HCT116 (cell line): ENCODE measurements around the gene ARFGAP1. TPM values are rescaled to one million over a fixed set of nuclear protein-coding genes. Genes with fewer than 3 reads are reported as not detected.

Experiments used
- CEBPB ChIP-seq: IDR thresholded peaks from 2 replicates; pipeline ENCODE4 v1.6.1; 2012; ENCODE audit warnings: low read depth
- CTCF ChIP-seq, 3 experiments: fragments of 200-600 bp in 1 of 3; sonication (generic) in 1 of 3; IDR thresholded peaks in 2 of 3; conservative IDR thresholded peaks in 1 of 3; 2 replicates each; pipeline ENCODE4 v1.5.1; 2012 to 2017; ENCODE audit warnings: low read depth in 2 of 3, low read length in 2 of 3, antibody characterized with exemption in 1 of 3, borderline replicate concordance in 1 of 3, control low read depth in 1 of 3, mild to moderate bottlenecking in 1 of 3, mixed read lengths in 1 of 3, mixed run types in 1 of 3, moderate library complexity in 1 of 3; ENCODE audit not compliant: insufficient read depth in 1 of 3
- FOSL1 ChIP-seq: IDR thresholded peaks from 2 replicates; pipeline ENCODE4 v1.6.1; 2012; ENCODE audit warnings: low read depth
- JUND ChIP-seq: IDR thresholded peaks from 2 replicates; pipeline ENCODE4 v1.6.1; 2012
- POLR2A ChIP-seq: IDR thresholded peaks from 2 replicates; pipeline ENCODE4 v1.7.0; 2011; ENCODE audit warnings: borderline replicate concordance; ENCODE audit not compliant: insufficient read depth, insufficient read length; ENCODE audit errors: extremely low read depth
- SIN3A ChIP-seq: IDR thresholded peaks from 2 replicates; pipeline ENCODE4 v1.6.1; 2012; ENCODE audit warnings: low read depth
- SRF ChIP-seq: IDR thresholded peaks from 2 replicates; pipeline ENCODE4 v1.6.1; 2012; ENCODE audit warnings: low read depth
- ZBTB33 ChIP-seq: IDR thresholded peaks from 2 replicates; pipeline ENCODE4 v1.6.1; 2011; ENCODE audit warnings: mild to moderate bottlenecking, low read length, moderate library complexity; ENCODE audit not compliant: insufficient replicate concordance; ENCODE audit errors: extremely low read depth
- total RNA-seq: library from RNA; stranded (reverse); gene quantifications from one replicate; pipeline ENCODE4 v1.2.1, GENCODE V29; 2021; ENCODE audit not compliant: unreplicated experiment

Gene ARFGAP1
- total RNA-seq, 1 experiment from 2014 or later: 94.4 TPM

GRCh38 chr20:63325554-63326313, 53.1 kb downstream of the ARFGAP1 start (continued):
- TF ChIP-seq ZBTB33 (no peak), SIN3A (no peak), SRF (no peak), JUND (no peak), CEBPB (no peak), POLR2A (no peak), FOSL1 (no peak), CTCF (IDR thresholded peaks at IDR 0.05 in 2 of 3, conservative IDR thresholded peaks at IDR 0.05 in 1 of 3; ENCODE audit: borderline replicate concordance in 1 of 3, insufficient read depth in 1 of 3, low read depth in 2 of 3, low read length in 2 of 3) (no peak)
- TF ChIP-seq, all 23 proteins: peak for 0
